ENCODE measurements around the gene PLCG1.
"Not testable (repeated sequence)": the region's sequence is repeated elsewhere in the genome, so short reads cannot be mapped to it uniquely, and the experiment has no call there.

PLCG1 gene

GRCh38 chr20:41136680-41137613 is at the start of gene PLCG1:
PLCG1 (plus strand) TSS chr20:41137543; CDS start chr20:41137642, 99 bp downstream.
- peak; percentile 62 for DNase-seq

DNA sequence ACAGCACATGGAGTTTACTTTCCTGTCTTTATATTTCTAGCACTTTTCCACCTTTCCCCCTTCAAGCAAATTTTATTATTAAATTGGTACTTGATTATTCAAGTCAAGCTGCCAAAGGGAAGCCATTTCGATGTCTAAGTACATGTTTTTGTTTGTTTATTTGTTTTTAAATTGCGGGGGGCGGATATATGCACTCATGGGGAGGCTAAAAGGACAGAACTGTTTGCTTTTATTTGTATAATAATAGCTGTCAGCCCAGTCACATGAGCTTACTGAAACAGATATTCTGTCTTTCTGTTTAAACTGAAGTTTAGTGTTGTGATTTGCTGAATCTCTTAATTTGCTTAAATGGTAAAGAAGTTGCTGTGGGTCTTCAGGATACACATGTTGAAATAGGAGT is 49.6 kb upstream of the PLCG1 start:
- DNase-seq, result no peak

DNA sequence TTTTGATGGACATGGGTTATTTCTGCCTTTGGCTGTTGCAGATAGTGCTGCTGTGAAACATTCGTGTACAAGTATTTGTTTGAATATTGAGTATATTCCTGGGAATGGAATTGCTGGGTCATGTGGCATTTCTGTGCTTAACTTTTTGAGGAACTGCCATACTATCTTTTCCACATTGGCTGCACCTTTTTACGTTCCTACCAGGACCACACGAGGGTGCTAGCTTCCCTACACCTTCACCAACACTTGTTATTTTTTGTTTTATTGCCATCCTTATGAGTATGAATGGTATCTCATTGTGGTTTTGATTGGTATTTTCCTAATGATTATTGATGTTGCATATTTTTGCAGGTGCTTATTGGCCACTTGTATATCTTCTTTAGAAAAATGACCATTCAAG is 47.8 kb upstream of the PLCG1 start:
- no peak for DNase-seq

DNA sequence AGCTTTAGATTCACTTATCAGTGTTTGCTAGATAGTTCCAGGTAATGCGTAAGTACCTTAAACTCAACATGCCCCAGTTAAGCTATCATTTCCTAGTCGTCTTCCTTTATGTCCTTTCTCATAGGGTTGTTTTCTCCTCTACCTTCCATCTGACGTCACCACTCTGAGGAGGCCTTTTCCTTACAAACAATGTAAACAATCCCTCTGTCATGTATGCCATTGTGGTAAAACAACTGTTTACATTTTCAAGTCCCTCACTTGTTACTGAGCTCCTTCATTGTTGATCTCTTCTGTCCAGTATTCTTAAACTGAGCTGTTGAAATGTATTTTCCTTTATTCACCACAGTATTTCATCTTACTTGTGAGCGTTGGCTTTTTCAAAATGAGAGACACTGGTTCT is 45.4 kb upstream of the PLCG1 start:
- no peak for DNase-seq

DNA sequence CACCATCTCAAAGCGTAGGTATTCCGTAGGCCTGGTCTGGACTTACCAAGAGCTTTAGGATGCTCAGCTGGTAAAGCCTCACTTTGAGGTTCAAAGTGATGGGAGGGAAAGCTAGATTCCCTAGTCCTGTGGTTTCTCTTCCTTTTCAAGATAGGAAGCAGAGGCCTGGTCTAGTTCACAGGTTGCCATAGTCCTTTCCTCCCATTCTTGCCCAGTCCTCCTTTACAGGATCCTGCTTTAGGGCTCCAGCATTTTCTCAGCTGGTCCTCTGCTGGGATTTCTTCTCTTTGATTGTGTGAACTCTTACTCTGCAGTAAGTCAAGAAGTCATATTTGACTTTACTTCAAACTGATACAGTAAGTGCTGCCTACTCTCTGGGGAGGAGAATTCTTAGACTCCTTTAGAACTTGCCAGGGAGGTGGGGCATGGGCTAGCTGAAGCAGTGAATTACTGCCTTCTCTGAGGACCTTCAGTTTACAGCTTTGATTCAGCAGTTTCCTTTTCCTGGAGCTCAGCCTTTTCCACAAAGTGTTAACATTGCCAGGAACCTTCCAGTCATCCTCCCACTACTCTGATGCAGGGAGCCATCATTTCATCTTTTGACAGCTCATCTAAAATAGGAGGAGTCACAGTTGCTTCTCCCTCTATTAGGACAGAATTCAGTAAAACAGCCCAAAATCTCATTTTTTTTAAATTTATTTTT is 42.8 kb upstream of the PLCG1 start:
- no peak for DNase-seq

- DNase-seq, result no peak
Observed at GRCh38 chr20:41095110-41095969, 42.0 kb upstream of the PLCG1 start.

- no peak for DNase-seq
Observed at GRCh38 chr20:41098703-41099250, 38.6 kb upstream of the PLCG1 start.

DNA sequence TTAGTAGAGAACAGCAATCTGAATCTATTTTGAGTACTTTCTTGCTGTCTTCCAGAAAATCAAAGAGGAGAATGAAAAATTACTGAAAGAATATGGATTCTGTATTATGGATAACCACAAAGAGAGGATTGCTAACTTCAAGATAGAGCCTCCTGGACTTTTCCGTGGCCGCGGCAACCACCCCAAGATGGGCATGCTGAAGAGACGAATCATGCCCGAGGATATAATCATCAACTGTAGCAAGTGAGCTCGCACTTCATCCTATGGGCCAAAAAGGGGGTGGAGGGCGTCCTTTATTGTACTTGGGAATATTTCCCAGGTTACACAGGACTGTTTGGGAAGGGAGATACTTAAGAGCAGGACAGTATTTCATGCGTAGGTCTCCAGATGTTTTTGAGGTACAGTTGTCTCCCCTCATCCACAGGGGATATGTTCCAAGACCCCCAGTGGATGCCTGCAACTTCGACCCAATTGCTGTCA is 37.3 kb upstream of the PLCG1 start:
- no peak for DNase-seq

GRCh38 chr20:41101660-41102059 is 35.7 kb upstream of the PLCG1 start:
- no peak for DNase-seq

- no peak for DNase-seq
Observed at GRCh38 chr20:41108531-41108930, 28.8 kb upstream of the PLCG1 start.

- no peak for DNase-seq
Observed at GRCh38 chr20:41110012-41110411, 27.3 kb upstream of the PLCG1 start.

DNA sequence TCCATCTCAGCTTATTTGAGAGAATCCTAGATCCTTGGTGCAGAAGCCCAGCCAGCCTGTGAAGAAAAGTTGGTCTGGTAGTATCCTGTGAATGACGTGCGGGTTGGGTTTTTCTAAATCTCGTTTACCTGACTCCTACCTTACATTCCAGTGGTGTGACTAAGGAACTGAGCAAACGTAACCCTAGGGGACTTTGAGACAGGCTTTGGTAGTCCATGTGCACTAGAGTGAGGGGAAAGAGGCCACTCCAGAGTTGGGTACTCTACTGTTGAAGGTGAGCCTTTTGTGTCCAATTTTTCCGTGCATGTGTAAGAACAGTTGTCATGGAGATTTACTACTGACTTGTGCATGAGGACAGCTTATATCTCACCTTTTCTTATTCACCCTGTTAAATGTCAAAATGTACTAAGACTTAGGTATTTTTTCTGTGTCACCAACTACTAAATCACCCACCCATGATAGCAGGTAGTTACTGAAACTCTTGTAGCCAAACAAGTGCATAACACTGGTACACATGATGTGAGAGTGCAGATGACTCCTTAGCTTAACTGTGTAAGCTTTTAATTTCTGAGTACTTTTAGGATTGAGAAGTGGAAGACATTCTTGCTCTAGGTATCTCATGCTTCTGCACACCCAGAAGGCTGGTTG is 26.3 kb upstream of the PLCG1 start:
- DNase-seq, result no peak

DNA sequence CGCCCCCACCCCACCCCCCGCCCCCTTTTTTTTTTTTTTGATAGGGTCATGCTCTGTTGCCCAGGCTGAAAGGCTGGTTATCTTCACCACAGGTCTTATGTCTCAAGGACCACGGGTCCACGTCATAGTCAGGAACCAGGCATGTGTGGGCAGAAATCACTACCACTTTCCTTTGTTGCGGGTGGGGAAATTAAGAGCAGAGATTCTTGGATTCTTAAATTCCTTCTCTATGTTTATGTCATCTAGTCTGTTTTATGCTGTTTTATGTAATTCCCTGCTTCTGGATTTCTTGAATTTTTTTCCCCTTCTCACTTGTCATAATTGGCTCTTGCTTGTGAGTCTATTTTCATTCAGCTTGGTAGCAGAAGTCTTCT is 25.8 kb upstream of the PLCG1 start:
- no peak for DNase-seq

DNA sequence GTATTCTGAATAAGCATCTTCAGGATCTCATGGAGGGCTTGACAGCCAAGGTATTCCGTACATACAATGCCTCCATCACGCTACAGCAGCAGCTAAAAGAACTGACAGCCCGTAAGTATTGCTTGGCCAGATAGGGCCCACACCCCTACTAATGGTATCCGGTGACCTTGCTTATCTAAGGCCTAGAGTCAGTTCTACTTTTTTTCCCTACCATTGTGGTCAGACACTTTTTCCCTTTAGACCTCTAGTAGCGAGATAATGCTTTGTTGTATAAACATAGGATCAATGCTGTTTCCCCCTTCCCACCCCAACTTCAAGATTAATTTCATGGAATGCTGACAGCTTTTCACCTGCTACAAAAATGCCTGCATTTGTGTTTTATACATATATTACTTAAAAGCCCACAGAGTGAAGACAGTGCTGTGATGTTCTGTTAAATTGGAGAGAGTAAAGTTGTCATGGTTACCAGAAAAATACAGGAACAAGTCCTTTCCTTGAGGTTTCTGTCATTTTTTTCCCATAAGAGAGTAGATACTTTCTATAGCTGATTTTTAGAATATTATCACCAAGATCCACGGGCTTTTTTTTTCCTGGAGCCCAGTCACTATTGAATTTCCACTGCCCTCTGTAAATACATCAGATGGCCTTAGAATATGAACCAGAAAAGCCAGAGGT is 20.9 kb upstream of the PLCG1 start:
- DNase-seq, result no peak

DNA sequence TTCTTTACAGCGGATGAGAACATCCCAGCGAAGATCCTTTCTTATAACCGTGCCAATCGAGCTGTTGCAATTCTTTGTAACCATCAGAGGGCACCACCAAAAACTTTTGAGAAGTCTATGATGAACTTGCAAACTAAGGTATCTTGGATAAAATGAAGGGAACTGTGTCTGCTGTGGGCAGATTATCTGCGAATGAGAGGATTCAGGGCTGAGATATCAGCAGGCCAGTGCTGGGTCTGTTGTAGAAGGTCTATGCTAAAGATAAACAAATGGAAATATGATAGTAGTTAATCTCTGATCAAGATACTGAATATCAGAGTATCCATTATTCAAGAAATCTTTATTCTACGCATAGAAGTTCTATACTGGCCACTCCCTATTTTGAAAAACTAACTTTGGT is 19.2 kb upstream of the PLCG1 start:
- not testable (repeated sequence) for DNase-seq

- DNase-seq, result no peak
Observed at GRCh38 chr20:41118632-41119031, 18.7 kb upstream of the PLCG1 start.

GRCh38 chr20:41119614-41120561 is 17.5 kb upstream of the PLCG1 start:
- DNase-seq, result no peak

- no peak for DNase-seq
Observed at GRCh38 chr20:41121399-41121798, 15.9 kb upstream of the PLCG1 start.

DNA sequence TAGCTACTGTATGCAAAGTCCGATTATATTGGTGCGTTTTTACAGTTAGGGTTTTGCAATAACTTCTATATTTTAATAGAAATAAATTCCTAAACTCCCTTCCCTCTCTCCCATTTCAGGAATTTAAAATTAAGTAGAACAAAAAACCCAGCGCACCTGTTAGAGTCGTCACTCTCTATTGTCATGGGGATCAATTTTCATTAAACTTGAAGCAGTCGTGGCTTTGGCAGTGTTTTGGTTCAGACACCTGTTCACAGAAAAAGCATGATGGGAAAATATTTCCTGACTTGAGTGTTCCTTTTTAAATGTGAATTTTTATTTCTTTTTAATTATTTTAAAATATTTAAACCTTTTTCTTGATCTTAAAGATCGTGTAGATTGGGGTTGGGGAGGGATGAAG is 13.7 kb upstream of the PLCG1 start:
- DNase-seq, result no peak

DNA sequence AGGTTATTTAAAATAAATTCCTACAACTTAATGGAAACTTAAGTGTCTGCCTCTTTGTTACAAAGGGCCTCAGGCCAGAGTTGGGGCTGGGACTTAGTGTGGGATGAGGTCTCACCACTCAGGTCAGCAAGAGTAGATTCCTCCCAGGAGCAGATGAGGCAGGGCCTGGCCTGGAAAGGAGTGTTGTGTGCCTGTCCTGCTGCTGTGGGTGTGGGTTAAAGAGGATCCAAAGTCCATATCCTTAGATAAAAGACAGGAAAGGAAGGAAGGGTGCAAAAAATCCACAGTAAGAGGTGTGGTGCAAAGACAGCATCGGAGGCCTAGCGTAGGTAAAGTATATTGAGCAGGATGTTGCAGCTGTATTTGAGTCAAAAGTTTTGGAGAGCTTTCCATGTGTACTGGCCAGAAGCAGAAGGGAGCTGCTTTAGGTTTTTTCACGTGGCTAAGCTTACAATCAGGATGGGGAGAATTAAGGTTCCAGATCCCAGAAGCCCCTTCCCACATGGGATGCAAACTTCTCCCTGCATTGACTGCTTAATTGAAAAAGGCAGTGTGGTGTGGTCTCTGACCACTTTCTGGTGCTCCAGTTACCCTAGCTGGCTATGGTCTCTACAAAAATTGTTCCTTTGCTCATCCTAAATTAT is 12.8 kb upstream of the PLCG1 start:
- no peak for DNase-seq

Data from NCI-H446 treated with DMSO at 0.1 percent for 48 hours (cell line).